Measurements from ENCODE around the gene C1QA.

C1QA gene

DNA sequence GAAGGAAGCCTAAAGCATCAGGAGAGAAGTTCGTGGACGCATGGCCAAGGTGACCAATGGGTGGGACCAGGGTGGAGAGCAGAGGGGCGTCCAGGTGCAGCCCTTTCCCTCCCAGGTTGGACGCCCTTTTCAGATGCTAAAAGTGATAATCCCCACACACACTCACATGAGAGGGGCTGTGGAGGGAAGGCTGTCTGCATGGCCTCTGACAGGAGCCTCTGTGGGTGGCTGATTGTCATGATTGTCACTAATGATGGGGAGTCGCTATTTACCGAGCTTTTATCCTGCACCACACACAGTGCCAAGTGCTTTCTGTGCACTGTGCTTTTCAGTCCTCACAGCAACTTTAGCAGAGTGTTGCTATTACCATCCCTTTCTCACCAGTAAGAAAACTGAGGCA is 27.1 kb upstream of the C1QA start:
- DNase-seq (ENCODE audit: low read depth), result no peak
- H3K4me3 ChIP-seq (ENCODE audit: low read depth, low read length), result no peak overlapping the region

DNA sequence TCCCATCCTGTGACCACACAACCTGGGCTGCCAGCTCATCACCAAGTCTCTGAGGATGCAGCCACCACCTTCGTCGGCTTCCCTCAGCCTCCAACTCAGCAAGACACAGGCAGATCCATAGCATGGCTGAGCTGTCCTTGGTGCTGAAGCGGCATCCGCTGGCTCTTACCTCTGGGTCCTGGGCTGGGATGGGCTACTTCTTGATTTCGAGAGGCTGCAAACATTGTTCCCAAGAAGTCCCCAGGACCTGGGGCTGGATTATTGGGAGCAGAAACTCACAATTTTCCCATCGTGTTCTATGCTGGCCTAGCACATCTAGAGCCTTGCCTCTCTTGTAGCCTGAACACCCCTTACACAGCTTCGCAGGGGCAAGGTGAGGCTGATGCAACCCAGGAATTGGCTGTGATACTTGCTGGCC is 24.9 kb upstream of the C1QA start:
- H3K4me3 ChIP-seq (ENCODE audit: low read depth, low read length), result no peak overlapping the region
- peak; percentile 12 for DNase-seq (ENCODE audit: low read depth)

DNA sequence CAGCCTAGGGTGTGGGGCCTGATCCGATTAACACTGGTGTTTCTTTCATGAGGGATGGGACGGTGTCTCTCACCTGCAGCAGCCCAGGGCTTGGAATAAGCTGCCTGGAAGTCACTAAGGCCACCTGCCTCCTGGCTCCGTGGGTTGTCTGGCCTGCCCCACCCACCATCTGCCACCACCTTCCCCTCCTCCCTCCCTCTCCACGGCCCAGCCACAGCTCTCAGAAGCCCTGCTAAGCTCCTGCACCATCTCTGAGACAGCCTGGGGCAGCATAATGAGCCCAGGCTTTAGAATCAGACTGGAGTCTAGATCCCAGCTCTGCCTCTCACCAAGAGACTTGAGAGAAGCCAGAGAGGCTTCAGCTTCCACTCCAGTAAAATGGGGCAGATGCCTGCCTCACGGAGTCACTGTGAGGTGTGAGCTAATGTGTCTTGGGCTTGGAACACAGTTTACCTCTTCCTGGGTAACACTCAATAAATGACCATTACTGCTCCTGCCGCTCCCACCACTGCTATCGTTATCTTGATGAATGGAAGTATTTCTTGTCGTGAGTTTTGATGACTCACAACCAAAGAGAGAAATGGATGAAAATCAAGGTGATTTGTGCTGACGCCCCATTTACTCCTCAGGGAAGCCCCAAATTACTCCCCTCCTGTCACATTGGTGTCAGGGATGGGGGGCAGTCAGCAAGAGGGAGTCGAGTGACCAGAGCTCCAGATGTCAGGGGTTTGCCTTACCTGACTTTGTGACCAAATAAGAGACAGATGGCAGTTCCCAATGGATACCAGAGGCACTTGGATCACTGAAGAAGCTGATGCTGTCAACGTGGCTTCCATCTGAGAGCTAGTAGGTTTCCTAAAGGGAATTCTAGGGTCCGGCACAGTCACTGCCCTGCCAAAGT is 23.5 kb upstream of the C1QA start:
- H3K4me3 ChIP-seq (ENCODE audit: low read depth, low read length), result no peak overlapping the region
- DNase-seq (ENCODE audit: low read depth), result no peak

DNA sequence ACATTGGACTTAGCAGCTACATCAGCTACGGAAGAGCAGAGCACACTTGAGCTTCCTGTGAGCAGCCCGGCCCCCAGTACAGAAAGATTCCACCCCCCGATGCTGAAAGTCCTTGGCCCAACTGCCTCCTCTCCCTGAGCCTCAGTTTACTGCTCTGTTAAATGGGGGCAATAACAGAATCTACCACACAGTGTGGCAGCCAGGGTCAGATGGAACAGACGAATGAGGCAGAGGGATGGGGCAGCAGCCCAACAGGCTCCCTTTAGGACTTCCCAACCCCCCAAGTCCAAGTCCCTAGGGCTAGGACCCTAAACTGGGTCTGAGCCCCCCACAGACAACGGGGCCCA is 22.9 kb upstream of the C1QA start:
- no peak overlapping the region for H3K4me3 ChIP-seq (ENCODE audit: low read depth, low read length)
- DNase-seq (ENCODE audit: low read depth), result no peak

DNA sequence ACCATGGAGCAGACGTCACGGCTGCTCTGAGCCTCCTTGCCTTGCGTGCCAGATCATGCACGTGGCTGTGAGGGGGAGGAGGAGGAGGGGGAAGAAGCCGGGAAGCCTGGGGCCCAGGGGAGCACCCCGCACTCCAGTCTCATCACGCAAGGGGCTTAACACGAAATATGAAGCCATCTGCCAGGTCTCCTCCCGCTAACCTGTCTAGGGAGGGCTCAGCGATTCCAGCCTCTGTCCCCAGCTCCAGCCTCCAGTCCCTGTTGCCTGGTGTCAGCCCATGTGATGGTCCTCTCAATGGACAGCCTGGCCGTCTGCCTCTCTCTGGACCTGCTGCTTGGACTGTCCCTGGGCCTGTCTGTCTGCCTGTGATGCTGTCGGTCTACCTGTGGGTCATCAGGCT is 22.5 kb upstream of the C1QA start:
- H3K4me3 ChIP-seq (ENCODE audit: low read depth, low read length), result no peak overlapping the region
- DNase-seq (ENCODE audit: low read depth), result no peak

DNA sequence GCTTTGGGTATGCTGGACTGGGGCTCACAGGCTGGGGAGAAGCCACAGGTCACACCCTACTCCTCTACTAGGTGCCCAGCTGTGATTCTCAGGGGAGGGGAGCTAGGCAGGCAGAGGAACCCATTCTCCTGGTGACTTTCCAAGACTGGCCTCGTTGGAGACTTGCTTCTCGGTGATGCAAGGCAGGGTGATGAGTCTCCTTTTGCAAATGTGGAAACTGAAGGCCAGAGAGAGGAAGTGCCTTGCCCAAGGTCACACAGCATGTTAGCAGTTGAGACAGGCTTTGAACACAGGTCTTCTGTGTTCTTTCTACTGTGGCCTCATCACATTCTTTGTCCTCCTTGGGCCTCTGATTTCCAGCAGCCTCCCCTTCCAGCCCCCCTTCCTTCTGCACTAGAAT is 20.5 kb upstream of the C1QA start:
- H3K4me3 ChIP-seq (ENCODE audit: low read depth, low read length), result no peak overlapping the region
- no peak for DNase-seq (ENCODE audit: low read depth)

DNA sequence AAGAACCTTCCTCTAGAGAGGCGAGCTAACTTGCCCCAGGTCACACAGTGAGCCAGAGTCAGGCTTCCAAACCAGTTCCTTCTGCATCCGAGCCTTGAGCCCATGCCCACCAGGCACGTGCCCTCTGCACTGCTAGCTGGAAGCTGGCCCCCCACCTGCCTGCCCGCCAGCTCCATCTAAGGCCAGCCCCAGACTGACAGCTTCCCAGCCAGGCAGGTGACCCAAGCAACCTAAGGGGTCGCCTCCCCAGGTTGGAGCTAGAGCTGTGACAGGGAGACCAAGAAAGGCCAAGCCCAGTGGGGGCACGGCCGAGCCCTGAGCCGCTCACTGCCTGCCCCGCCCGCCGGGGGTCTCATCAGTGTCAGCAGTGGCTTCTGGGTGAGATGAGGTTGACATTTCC is 19.9 kb upstream of the C1QA start:
- no peak overlapping the region for H3K4me3 ChIP-seq (ENCODE audit: low read depth, low read length)
- DNase-seq (ENCODE audit: low read depth), result no peak

DNA sequence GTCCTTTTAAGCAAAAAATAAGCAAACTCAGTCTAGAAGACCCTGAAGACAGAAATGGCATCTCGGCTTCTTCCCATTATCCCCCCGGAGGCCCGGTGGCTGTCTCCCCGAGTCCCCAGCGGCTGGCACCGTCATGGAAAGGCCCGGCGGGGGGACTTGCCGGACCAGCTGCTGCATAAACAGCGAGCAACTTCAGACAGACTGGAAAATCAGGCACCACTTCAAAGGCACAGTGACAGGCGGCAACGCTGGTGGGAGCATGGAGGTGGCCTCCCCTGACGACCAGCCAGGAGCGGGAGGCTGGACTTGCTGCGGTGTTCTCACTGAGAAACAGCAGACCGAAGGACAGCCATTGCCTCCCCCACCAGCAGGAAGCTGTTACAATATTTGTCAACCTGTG is 18.4 kb upstream of the C1QA start:
- no peak overlapping the region for H3K4me3 ChIP-seq (ENCODE audit: low read depth, low read length)
- no peak for DNase-seq (ENCODE audit: low read depth)

DNA sequence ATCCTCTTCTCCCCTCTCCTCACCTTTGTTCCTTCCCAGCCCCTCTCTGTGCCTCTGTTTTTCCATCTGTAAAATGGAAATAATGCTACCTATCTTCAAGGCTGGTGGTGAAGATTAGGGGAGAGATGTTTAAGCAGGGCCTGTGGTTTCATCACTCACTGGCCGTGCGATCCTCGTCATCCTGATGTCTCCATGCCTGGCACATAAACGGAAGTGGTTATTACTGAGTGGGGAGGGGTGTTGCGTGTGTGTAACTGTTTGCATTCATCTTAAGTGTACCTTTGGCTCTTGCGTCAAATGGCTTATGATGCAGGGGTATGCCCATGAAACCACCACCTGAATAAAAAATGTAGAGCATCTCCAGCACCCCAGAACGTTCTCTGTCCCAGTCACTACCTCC is 17.2 kb upstream of the C1QA start:
- DNase-seq (ENCODE audit: low read depth), result no peak
- H3K4me3 ChIP-seq (ENCODE audit: low read depth, low read length), result no peak overlapping the region

DNA sequence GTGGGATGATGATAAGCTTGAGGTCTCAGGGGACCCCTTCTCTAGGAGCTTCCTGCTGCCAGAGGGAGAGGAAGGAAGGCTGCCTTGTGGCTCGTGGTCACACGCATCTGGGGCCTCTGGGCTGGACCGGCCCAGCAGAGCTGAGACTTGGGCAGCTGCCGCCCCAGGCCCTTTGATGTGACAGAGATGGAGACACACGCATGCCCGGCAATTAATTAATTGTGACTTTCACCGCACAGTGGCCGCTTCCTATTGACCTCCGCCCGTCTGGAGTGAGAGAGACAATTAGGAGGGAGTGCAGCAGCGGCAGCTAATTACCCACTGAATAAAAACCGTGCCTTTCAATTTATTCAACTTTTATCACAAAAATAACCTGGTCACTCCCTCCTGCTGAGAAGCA is 16.6 kb upstream of the C1QA start:
- no peak overlapping the region for H3K4me3 ChIP-seq (ENCODE audit: low read depth, low read length)
- DNase-seq (ENCODE audit: low read depth), result no peak

DNA sequence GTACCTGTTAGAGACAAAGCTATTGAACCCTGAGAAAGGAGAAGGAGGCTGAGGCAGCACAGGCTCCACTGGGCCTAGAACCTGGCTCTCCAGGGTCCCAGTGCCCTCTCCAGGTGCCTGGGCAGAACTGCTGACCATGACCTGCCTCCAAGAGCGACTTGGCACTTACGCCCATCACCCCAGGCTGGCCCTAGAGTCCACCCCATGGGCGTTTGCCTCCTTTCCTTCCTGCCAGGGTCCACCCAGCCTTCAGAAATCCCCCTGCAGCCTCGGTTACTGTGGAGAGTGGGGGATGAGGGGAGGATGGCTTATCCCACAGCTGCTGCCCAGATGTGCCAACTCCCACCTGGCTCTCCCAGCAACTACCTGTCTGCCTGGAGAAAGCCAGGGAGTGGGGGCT is 14.7 kb upstream of the C1QA start:
- no peak overlapping the region for H3K4me3 ChIP-seq (ENCODE audit: low read depth, low read length)
- no peak for DNase-seq (ENCODE audit: low read depth)

DNA sequence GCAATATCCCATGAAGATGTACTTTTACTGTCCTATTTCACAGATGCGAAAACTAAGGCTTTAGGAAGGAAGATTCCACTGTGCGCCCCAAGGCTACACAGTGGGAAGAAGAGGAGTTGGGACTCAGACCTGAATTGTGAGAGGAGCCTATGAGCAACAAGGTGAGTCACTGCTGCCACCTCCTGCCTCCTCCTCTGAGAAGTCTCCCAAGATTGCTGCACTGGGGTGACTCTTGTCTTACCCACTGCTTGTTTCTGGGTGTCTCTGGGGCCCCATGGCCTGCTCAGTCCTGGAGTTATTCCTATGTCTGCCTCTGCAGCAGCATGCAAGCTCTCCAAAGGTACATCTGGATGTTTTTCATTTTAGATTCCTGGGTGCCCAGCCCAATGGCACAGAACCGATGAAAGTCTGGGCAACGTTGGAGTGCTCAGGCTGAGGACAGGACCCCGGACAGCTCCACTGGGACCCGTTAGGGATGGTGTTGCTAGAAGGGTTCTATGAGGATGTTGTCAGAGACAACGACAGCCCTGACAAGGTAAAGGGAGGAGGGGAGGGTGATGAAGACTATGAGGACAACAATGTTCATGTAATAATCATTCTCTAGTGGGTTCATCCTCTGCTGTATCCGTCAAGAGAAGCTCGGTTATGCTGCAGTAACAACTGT is 11.0 kb upstream of the C1QA start:
- no peak for DNase-seq (ENCODE audit: low read depth)
- H3K4me3 ChIP-seq (ENCODE audit: low read depth, low read length), result no peak overlapping the region

DNA sequence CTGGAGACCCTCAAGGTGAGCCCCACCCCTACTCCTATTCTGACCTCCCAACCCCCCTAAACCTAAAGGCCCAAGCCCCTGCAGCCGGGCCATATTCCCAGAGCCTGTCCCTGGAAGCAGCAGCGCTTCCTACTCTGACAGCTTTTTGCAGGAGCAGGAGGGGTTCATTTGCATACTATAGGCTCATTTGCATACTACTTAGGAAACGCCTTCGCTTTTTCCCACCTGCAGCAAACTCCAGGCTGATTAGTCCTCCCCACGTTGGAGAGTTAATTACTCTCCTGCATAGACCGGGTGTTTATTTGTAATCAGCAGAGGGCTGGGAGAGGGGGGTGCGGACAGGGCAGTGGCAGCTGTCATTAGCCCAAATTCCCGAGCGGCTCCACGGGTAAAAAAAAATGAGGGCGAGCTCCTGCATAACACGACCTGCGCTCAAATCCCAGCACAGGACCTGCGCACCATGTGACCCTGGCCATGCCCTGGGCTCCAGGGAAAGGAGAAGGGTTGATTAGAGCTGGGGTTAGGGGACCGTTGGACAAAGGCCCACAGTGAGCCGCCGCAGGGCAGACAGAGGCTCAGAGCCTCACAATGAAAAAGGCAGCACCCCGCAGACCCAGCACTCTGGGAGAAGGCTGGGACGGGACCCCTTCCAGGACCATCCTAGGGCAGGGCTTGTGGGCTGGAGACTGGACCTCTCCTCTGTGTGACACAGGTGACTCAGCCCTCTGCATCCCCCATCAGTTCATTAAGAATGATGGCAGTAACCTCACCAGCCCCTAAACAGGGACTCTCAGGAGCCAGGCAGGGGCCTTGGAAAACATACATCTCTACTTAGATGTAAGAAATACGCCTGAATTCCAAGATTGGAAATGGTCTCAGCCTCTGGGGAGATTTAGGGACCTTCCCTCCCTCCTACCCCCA is 9.9 kb upstream of the C1QA start:
- H3K4me3 ChIP-seq (ENCODE audit: low read depth, low read length), result no peak overlapping the region
- no peak for DNase-seq (ENCODE audit: low read depth)

DNA sequence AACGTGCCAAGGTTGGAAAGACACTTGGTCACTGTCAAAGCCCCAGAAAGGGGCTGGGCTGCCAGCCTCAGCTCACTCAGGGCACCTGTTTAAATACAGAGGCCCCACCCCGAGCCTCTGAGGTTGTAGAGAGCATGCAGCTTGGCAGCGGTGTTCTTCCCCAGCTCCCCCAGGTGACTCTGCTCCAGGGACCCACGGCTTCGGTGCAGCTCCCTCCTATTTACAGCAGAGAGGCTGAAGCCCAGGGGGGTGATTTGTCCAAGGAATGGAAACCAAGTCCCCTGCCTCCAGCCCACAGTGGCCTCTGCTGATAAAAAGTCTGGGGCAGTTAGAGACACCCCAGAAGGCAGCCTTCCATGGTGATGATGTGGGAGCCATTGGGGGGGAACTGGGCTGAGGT is 9.1 kb upstream of the C1QA start:
- H3K4me3 ChIP-seq (ENCODE audit: low read depth, low read length), result no peak overlapping the region
- no peak for DNase-seq (ENCODE audit: low read depth)

DNA sequence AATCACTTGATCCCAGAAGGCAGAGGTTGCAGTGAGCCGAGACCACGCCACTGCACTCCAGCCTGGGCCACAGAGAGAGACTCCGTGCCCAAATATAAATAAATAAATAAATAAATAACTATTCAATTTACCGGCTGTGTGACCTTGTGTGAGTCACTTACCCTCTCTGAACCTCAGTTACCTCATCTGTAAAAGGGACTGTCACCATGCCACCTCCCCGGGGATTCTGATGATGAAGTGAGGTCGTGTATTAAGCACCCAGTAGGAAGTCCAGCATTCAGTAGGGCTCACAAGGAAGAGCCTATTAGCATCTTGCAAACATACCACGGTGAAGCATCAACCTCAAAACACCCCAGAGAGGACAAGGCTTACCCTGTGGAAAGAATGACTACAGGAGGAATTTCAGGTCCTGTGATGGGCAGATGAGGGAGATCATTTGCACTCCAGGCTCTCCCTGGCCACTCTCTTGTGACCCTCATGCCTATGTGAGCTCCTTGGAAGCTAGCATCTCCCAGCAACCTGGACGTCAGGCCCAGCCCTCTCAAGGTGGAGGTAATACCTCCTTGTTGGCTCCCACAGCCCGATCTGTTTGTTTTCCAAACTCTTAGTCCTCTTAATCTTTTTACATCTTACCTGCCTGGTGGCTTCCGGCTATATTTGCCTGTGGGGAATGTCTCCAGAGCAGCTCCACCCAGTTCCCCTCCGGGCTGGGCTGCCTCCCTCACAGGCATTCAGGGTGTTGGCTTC is 7.6 kb upstream of the C1QA start:
- no peak for DNase-seq (ENCODE audit: low read depth)
- H3K4me3 ChIP-seq (ENCODE audit: low read depth, low read length), result no peak overlapping the region

DNA sequence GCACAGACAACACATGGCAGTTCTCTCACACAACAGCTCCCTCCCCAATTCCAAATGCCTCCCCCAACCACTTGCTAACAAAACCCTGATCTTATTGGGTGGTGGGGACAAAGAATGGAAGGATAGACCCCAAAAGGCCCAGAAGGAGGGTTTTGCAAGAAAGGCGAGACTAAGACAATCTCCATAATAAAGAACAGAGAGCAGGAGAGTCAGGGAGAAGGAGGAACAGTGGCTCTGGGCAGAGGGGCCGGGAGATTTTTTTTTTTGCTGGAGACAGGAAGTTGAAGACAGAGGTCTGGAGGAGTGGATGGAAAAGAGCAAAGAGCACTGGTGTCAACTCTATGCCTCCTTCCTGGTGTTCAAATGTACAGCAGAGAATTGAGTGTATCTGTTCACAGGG is 6.5 kb upstream of the C1QA start:
- DNase-seq (ENCODE audit: low read depth), result no peak
- no peak overlapping the region for H3K4me3 ChIP-seq (ENCODE audit: low read depth, low read length)

DNA sequence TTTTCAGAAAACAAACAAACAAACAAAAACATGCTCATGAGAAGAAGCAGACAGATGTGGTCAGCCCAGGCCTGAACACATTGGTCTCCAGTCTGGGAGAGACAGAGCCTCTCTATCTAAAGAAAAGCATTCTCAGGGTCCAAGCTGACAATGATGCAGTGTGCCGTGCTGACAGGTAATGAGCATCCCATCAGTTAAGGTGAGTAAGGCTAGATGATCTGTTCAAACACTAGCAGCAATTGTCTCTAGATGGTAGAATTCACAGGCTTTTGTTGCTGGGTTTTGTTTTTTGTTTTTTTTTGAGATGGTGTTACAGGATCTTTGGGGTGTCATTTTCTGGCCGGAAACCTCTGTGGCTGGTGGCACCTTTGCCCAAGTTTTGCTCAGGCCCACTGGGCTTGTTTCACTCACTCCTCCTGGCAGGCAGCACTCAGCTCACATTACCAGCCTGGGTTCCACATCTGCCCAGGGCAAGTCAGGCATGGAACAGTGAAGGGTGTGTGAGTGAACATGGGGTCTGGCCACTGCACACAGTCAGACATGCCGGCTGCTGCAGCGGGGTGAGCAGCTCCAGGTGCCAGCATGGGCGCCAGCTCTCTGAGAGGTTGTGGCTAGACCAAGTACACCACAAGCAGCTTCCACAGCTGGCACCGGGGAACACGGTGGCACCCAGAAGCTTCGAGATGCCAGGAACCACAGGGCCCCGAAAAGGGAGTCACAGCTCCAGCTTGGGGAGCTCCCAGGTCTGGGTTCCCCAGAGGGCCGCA is 2.5 kb upstream of the C1QA start:
- no peak for DNase-seq (ENCODE audit: low read depth)
- H3K4me3 ChIP-seq (ENCODE audit: low read depth, low read length), result no peak overlapping the region

DNA sequence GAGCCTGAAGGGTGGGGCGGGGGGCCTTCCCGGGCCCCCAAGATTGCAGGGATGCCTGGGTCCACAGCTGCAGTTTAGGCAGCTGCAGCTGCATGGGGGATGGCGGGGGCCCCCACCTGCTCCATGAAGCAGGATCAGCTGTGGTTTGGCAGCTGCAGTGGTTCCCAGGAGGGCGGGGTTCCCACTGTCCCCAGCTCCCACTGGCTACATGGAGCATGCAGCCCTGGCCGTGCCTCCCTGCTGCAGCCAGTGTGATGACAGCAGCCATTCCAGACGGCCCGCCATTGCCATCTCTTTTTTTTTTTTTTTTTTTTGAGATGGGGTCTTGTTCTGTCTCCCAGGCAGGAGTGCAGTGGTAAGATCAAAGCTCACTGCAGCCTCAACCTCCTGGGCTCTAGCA is 992 bp upstream of the C1QA start:
- peak; percentile 4 for DNase-seq (ENCODE audit: low read depth)
- H3K4me3 ChIP-seq (ENCODE audit: low read depth, low read length), result no peak overlapping the region

DNA sequence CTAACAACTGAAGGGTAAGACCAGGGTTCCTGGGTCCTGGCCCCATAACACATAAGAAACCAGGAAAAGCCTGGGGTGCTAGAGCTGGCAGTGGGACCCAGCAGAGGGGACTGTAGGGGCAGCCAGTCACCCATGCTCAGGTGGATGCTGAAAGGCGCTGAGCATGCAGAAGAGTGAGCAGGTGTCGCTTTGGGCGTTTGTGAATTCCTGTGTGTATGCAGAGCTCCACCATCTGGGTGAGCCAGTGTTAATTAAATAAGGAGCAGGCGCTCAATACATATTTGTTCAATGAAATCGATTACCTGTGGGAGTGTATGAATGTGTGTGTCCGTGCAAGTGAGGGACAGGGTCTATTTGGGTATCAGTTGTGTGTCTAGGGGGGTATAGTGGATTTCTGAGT is 499 bp downstream of the C1QA start:
- no peak overlapping the region for H3K4me3 ChIP-seq (ENCODE audit: low read depth, low read length)
- DNase-seq (ENCODE audit: low read depth), result no peak
